Fibroblast of lung (primary cell): Measurements from ENCODE around the gene RPN1. TPM values are rescaled to one million over a fixed set of nuclear protein-coding genes. Genes with fewer than 3 reads are reported as not detected.

Source experiments
- DNase-seq, 2 donors: peaks; one replicate each; pipeline versions ENCODE4 v3.0.0 to v3.0.0-alpha.2; 2010; ENCODE audit warnings: low read depth in 2 of 2
- H2AFZ ChIP-seq: 2 replicates; pipeline ENCODE4 v1.5.1; 2012; ENCODE audit warnings: low read length, control low read depth, inconsistent platforms
- H3K27ac ChIP-seq: 2 replicates; pipeline ENCODE4 v1.5.1; 2011; ENCODE audit warnings: low read length, control low read depth; ENCODE audit not compliant: insufficient read depth
- H3K27me3 ChIP-seq: 2 replicates; pipeline ENCODE4 v1.5.1; 2011; ENCODE audit warnings: mild to moderate bottlenecking, low read length; ENCODE audit not compliant: control insufficient read depth, insufficient read depth
- H3K36me3 ChIP-seq: 2 replicates; pipeline ENCODE4 v1.5.1; 2011; ENCODE audit warnings: low read length; ENCODE audit not compliant: control insufficient read depth, insufficient read depth
- H3K4me1 ChIP-seq: 2 replicates; pipeline ENCODE4 v1.5.1; 2011; ENCODE audit warnings: low read length; ENCODE audit not compliant: control insufficient read depth, insufficient read depth; ENCODE audit errors: extremely low read depth
- H3K4me2 ChIP-seq: 2 replicates; pipeline ENCODE4 v1.5.1; 2011; ENCODE audit warnings: low read length, control low read depth; ENCODE audit not compliant: insufficient read depth; ENCODE audit errors: extremely low read depth
- H3K4me3 ChIP-seq, 4 experiments: fragments of 200-600 bp in 1 of 4; sonication (generic) in 1 of 4; replicated peaks in 1 of 4; 2 replicates each; pipeline ENCODE4 v1.5.1; 2011 to 2016; ENCODE audit warnings: low read length in 4 of 4, low read depth in 3 of 4, mild to moderate bottlenecking in 3 of 4, control low read depth in 2 of 4, inconsistent platforms in 1 of 4, mixed read lengths in 1 of 4; ENCODE audit not compliant: insufficient read depth in 1 of 4; ENCODE audit errors: control extremely low read depth in 1 of 4
- H3K79me2 ChIP-seq: 2 replicates; pipeline ENCODE4 v1.5.1; 2012; ENCODE audit warnings: mild to moderate bottlenecking, low read length, inconsistent platforms; ENCODE audit not compliant: control insufficient read depth, insufficient read depth
- H3K9ac ChIP-seq: 2 replicates; pipeline ENCODE4 v1.5.1; 2011; ENCODE audit warnings: mild to moderate bottlenecking, low read length, control low read depth; ENCODE audit not compliant: insufficient read depth
- H3K9me3 ChIP-seq: 2 replicates; pipeline ENCODE4 v1.5.1; 2012; ENCODE audit warnings: low read depth, low read length; ENCODE audit not compliant: control insufficient read depth, insufficient read depth
- H4K20me1 ChIP-seq: 2 replicates; pipeline ENCODE4 v1.5.1; 2011; ENCODE audit warnings: low read length; ENCODE audit not compliant: control insufficient read depth, insufficient read depth; ENCODE audit errors: extremely low read depth
- CTCF ChIP-seq, 2 donors: IDR thresholded peaks in 1 of 2; conservative IDR thresholded peaks in 1 of 2; 1 replicate in 1 of 2; 2 replicates in 1 of 2; pipeline ENCODE4 v1.5.1; 2011 to 2012; ENCODE audit warnings: low read length in 2 of 2, control low read depth in 1 of 2, inconsistent platforms in 1 of 2, low read depth in 1 of 2, mild to moderate bottlenecking in 1 of 2
- EZH2 ChIP-seq: IDR thresholded peaks from 2 replicates; pipeline ENCODE4 v1.5.1; 2012; ENCODE audit warnings: low read length, control low read depth, mild to moderate bottlenecking; ENCODE audit errors: missing control alignments
- polyA plus RNA-seq, 2 donors: library from polyadenylated mRNA; depleted of rRNA in 1 of 2; stranded (reverse) in 1 of 2; unstranded in 1 of 2; fragments of >200 nt; gene quantifications; 2 replicates each; pipeline ENCODE4 v1.2.1, GENCODE V29; 2011 to 2012; ENCODE audit warnings: missing spikeins in 1 of 2
- total RNA-seq: library from RNA; depleted of rRNA; stranded (reverse); fragments of >200 nt; gene quantifications from 2 replicates; pipeline ENCODE4 v1.2.1, GENCODE V29; 2014

The RPN1 gene
- total and polyA plus RNA-seq, 2 donors (not counting 1 experiment from before 2014, with no cell fraction given) = 359 to 417 TPM

GRCh38 chr3:128693696-128694095, 43.1 kb upstream of the RPN1 start:
- DNase-seq = no peak
- H3K4me2 ChIP-seq = no peak overlapping the region
- H3K27me3 ChIP-seq = no peaks in the 10 kb centered on the region
- H3K4me1 ChIP-seq = peaks cover under 1% of the 10 kb centered on the region
- H3K4me3 ChIP-seq = no peak overlapping the region
- TF ChIP-seq EZH2 = no peak
- TF ChIP-seq CTCF (conservative IDR thresholded peaks at IDR 0.05 in 1 of 2, IDR thresholded peaks at IDR 0.05 in 1 of 2; ENCODE audit: low read depth in 1 of 2, low read length in 2 of 2) = no peak
- no peak overlapping the region for H2AFZ ChIP-seq
- no peak overlapping the region for H3K9ac ChIP-seq
- H3K9me3 ChIP-seq = no peaks in the 10 kb centered on the region
- no peak overlapping the region for H3K27ac ChIP-seq
- no peaks in the 10 kb centered on the region for H3K36me3 ChIP-seq
- no peaks in the 10 kb centered on the region for H4K20me1 ChIP-seq
- no peaks in the 10 kb centered on the region for H3K79me2 ChIP-seq

- Histone ChIP-seq H3K36me3 (no peaks in the 10 kb centered on the region), H2AFZ (no peak overlapping the region), H3K27me3 (no peaks in the 10 kb centered on the region), H3K27ac (no peak overlapping the region), H4K20me1 (no peaks in the 10 kb centered on the region), H3K4me2 (no peak overlapping the region), H3K4me1 (no peaks in the 10 kb centered on the region), H3K79me2 (no peaks in the 10 kb centered on the region), H3K9ac (no peak overlapping the region), H3K9me3 (no peaks in the 10 kb centered on the region), H3K4me3 (no peak overlapping the region)
- DNase-seq = no peak
- TF ChIP-seq CTCF (conservative IDR thresholded peaks at IDR 0.05 in 1 of 2, IDR thresholded peaks at IDR 0.05 in 1 of 2; ENCODE audit: low read depth in 1 of 2, low read length in 2 of 2) (no peak), EZH2 (no peak)
Observed at GRCh38 chr3:128689060-128689459, 38.4 kb upstream of the RPN1 start.

- no peak overlapping the region for H3K27ac ChIP-seq
Observed at GRCh38 chr3:128686465-128686864, 35.8 kb upstream of the RPN1 start.

More at GRCh38 chr3:128686465-128686864, 35.8 kb upstream of the RPN1 start:
- Histone ChIP-seq H3K79me2 (no peaks in the 10 kb centered on the region), H3K27me3 (no peaks in the 10 kb centered on the region), H3K4me2 (no peak overlapping the region), H2AFZ (no peak overlapping the region), H4K20me1 (no peaks in the 10 kb centered on the region), H3K9me3 (no peaks in the 10 kb centered on the region), H3K9ac (no peak overlapping the region), H3K36me3 (no peaks in the 10 kb centered on the region), H3K4me3 (no peak overlapping the region), H3K4me1 (no peaks in the 10 kb centered on the region)
- DNase-seq = no peak
- TF ChIP-seq EZH2 (no peak), CTCF (conservative IDR thresholded peaks at IDR 0.05 in 1 of 2, IDR thresholded peaks at IDR 0.05 in 1 of 2; ENCODE audit: low read depth in 1 of 2, low read length in 2 of 2) (no peak)
